Activated T-helper 1 cell treated with anti-CD3 and anti-CD28 coated beads, Interleukin-12 subunit alpha, Interleukin-12 subunit beta, Interleukin-2, Interleukin-4 antibody, amounts not matched to agents 30 ng/mL and 10 ng/mL and 1 ng/mL, durations not matched to agents 14 hours and 24 hours and 36 hours (primary cell): ENCODE measurements around the gene GAP43. TPM values are rescaled to one million over a fixed set of nuclear protein-coding genes. Genes with fewer than 3 reads are reported as not detected.

Experiments used
- DNase-seq: peaks from one replicate; pipeline ENCODE4 v3.0.0; 2021; ENCODE audit warnings: low spot score
- H3K27ac Mint-ChIP-seq: one replicate; pipeline ENCODE4 v1.8.0; 2021; ENCODE audit warnings: mild to moderate bottlenecking, mixed read lengths
- H3K27me3 Mint-ChIP-seq: one replicate; pipeline ENCODE4 v1.8.0; 2022; ENCODE audit warnings: mild to moderate bottlenecking, moderate library complexity, mixed read lengths; ENCODE audit not compliant: insufficient read depth
- H3K36me3 Mint-ChIP-seq: one replicate; pipeline ENCODE4 v1.8.0; 2021; ENCODE audit warnings: low read depth, mixed read lengths
- H3K4me1 Mint-ChIP-seq: one replicate; pipeline ENCODE4 v1.8.0; 2021; ENCODE audit warnings: low read depth, mixed read lengths
- H3K4me3 Mint-ChIP-seq: one replicate; pipeline ENCODE4 v1.8.0; 2021; ENCODE audit warnings: mild to moderate bottlenecking, moderate library complexity, mixed read lengths
- H3K9me3 Mint-ChIP-seq: one replicate; pipeline ENCODE4 v1.8.0; 2021; ENCODE audit warnings: mixed read lengths
- intact Hi-C: fragments of 100-400 bp; cut with micrococcal nuclease; formaldehyde crosslinking; loops from one replicate; pipeline ENCODE4 v1.15.1; 2024
- total RNA-seq: library from RNA; stranded (reverse); gene quantifications from 2 replicates; pipeline ENCODE4 v1.2.3, GENCODE V29; 2022

Gene GAP43
- total RNA-seq, 1 donor from 2014 or later = not detected

- intact Hi-C loops = no loop called here
- Mint-ChIP-seq H3K36me3 (no peaks in the 10 kb centered on the region), H3K4me1 (peaks cover 7% of the 10 kb centered on the region), H3K9me3 (no peaks in the 10 kb centered on the region), H3K4me3 (no peak overlapping the region), H3K27ac (no peak overlapping the region), H3K27me3 (peaks cover 7% of the 10 kb centered on the region)
- DNase-seq = no peak
Measured at GRCh38 chr3:115615001-115615814, 8.1 kb upstream of the GAP43 start.

- no peak overlapping the region for H3K27ac Mint-ChIP-seq
- no peak for DNase-seq
- peaks cover 6% of the 10 kb centered on the region for H3K27me3 Mint-ChIP-seq
- no peak overlapping the region for H3K4me3 Mint-ChIP-seq
- no peaks in the 10 kb centered on the region for H3K9me3 Mint-ChIP-seq
- H3K4me1 Mint-ChIP-seq = peaks cover 7% of the 10 kb centered on the region
- intact Hi-C loops = no loop called here
- no peaks in the 10 kb centered on the region for H3K36me3 Mint-ChIP-seq
Measured at GRCh38 chr3:115616461-115616860, 6.8 kb upstream of the GAP43 start.

DNA sequence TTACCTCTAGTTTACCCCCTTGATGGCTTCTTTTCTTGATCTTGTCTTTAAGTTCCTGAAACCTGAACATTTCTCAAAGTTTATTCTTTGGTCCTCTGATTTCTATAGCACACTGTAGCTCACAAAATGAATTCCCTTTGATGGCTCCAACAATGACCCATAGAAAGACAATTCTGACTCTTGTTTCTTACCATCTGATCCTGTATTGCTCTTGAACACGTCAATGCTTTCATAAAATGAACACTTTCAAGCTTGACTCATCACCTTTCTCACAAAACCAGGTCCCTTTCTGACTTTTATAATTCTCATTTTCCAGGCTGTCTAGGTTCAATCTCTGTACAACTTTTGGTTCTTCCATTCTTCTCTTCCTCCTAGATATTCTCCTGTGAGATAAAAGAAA is 5.7 kb upstream of the GAP43 start:
- Mint-ChIP-seq H3K36me3 (no peaks in the 10 kb centered on the region), H3K9me3 (no peaks in the 10 kb centered on the region), H3K4me1 (peaks cover 7% of the 10 kb centered on the region), H3K4me3 (no peak overlapping the region), H3K27me3 (peaks cover 9% of the 10 kb centered on the region), H3K27ac (no peak overlapping the region)
- intact Hi-C loops = no loop called here
- no peak for DNase-seq

DNA sequence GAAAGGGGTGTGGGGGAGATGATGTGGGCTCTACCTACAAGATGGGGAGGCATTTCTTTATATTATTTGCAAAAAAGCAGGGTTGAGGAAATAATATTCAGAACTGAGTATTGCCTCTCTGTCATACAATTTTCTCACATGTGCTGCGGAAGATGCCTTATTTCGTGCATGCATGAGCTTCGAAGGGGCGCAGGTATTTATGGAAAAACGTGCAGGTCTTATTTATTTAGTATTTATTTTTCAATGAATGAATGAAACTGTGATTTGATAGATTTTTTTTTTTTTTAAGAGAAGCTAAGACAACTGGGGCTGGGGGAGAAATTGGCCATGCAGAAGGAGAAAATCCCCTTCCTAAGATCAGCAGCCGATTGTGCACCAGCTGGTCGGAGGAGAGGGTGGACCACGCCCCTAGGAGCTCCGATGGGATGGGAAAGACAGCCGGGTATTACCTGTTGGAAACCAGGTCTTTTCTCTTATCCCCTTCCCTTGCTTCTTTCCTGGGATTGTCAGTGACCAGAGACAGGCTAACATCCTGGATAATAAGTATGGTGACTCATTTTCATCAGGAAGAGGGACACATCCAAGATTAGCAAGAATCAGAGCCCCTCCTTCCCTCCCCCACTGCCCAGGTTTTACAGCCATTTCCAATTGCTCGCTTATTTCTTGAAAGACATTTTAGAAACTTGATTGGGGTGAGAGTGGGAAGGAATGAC is 875 bp downstream of the GAP43 start:
- no peak for DNase-seq
- no peak overlapping the region for H3K4me3 Mint-ChIP-seq

DNA sequence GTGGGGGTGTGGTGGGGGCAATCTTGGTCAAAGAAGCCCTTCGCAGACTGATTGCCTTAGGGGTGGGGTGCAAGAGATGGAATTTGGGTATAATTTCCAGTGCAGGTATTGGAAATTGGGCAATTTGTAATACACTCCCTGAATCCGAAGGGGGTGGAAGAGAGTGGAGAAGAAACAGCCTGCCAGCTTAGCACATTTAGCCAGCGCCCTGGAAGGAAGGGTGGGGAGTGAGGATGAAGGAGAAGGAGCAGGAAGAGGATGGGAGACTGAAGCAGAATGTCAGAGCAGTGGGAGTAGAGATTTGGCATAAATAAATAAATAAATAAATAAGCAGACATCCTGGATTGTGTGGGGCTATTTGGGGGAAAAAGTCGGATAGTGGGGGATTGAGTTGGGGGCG is 1.6 kb downstream of the GAP43 start:
- Mint-ChIP-seq H3K4me3 (no peak overlapping the region), H3K27me3 (peaks cover 37% of the 10 kb centered on the region), H3K4me1 (peaks cover 11% of the 10 kb centered on the region), H3K36me3 (no peaks in the 10 kb centered on the region), H3K27ac (no peak overlapping the region), H3K9me3 (no peaks in the 10 kb centered on the region)
- no peak for DNase-seq
- intact Hi-C loops = loop anchor here (5.0 kb wide), 1 partner anchor 67 kb away; no protein-coding TSS in a partner anchor

More for the DNA sequence above, 875 bp downstream of the GAP43 start:
- Mint-ChIP-seq H3K27ac (no peak overlapping the region), H3K36me3 (no peaks in the 10 kb centered on the region), H3K27me3 (peaks cover 37% of the 10 kb centered on the region), H3K9me3 (no peaks in the 10 kb centered on the region), H3K4me1 (peaks cover 11% of the 10 kb centered on the region)
- intact Hi-C loops = no loop called here

- intact Hi-C loops = loop anchor here (5.0 kb wide), 1 partner anchor 66 kb away; no protein-coding TSS in a partner anchor
Measured at GRCh38 chr3:115626006-115626409, 2.7 kb downstream of the GAP43 start.

DNA sequence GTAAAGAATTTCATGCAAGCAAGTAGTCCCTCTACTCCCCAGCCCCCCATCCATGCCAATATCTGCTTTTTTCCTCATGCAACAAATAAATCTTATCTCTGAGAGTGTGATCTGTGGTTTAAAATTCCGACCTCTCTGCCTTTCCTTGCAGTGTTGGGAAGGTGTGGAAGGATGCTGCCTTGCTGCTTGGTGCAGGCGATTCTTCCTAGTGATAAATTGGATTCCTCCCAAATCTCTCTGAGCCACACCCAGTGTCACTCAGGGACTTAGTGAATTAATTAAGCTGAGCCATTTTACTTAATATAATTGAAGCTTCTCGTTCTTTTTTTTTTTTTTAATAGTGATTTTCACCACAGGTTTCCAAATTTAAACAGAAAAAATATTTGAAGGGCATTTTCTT is 3.4 kb downstream of the GAP43 start:
- no peaks in the 10 kb centered on the region for H3K36me3 Mint-ChIP-seq
- DNase-seq = no peak
- H3K9me3 Mint-ChIP-seq = no peaks in the 10 kb centered on the region
- intact Hi-C loops = loop anchor here (5.0 kb wide), 1 partner anchor 66 kb away; no protein-coding TSS in a partner anchor
- H3K27ac Mint-ChIP-seq = no peak overlapping the region
- H3K4me3 Mint-ChIP-seq = no peak overlapping the region
- peaks cover 36% of the 10 kb centered on the region for H3K27me3 Mint-ChIP-seq
- H3K4me1 Mint-ChIP-seq = peaks cover 11% of the 10 kb centered on the region

More at GRCh38 chr3:115626006-115626409, 2.7 kb downstream of the GAP43 start:
- Mint-ChIP-seq H3K4me3 (no peak overlapping the region), H3K4me1 (peaks cover 11% of the 10 kb centered on the region), H3K27ac (no peak overlapping the region), H3K36me3 (no peaks in the 10 kb centered on the region), H3K9me3 (no peaks in the 10 kb centered on the region), H3K27me3 (peaks cover 37% of the 10 kb centered on the region)
- no peak for DNase-seq

- DNase-seq = no peak
- no peaks in the 10 kb centered on the region for H3K9me3 Mint-ChIP-seq
- H3K27me3 Mint-ChIP-seq = peaks cover 33% of the 10 kb centered on the region
- intact Hi-C loops = loop anchor here (5.0 kb wide), 1 partner anchor 65 kb away; no protein-coding TSS in a partner anchor
- H3K36me3 Mint-ChIP-seq = no peaks in the 10 kb centered on the region
- peaks cover 11% of the 10 kb centered on the region for H3K4me1 Mint-ChIP-seq
- H3K4me3 Mint-ChIP-seq = no peak overlapping the region
- no peak overlapping the region for H3K27ac Mint-ChIP-seq
Measured at GRCh38 chr3:115627180-115628074, 4.1 kb downstream of the GAP43 start.

- H3K36me3 Mint-ChIP-seq = no peaks in the 10 kb centered on the region
- H3K9me3 Mint-ChIP-seq = no peaks in the 10 kb centered on the region
- DNase-seq = no peak
- H3K27ac Mint-ChIP-seq = no peak overlapping the region
- intact Hi-C loops = loop anchor here (5.0 kb wide), 1 partner anchor 64 kb away; no protein-coding TSS in a partner anchor
- H3K4me3 Mint-ChIP-seq = no peak overlapping the region
- H3K27me3 Mint-ChIP-seq = peaks cover 31% of the 10 kb centered on the region
- H3K4me1 Mint-ChIP-seq = peaks cover 10% of the 10 kb centered on the region
Measured at GRCh38 chr3:115628075-115628412, 4.7 kb downstream of the GAP43 start.

DNA sequence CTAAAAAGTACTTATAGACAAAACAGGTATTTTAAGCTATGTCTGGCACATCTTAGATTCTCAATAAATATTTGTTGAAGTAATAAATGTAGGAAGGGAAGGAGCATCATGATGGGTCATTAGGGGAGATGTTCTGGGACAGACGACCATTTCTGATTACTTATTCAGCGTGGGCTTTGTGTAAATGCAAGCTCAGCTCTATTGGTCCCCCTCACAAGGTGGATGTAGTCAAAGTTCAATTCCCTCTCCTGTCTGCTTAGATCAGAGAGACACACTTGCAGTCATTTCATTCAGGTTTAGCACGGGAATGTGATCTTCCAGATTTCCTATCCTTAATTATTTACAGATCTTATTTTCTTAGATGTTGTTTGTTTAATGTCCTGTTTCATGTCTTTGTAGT is 7.5 kb downstream of the GAP43 start:
- peaks cover 14% of the 10 kb centered on the region for H3K27me3 Mint-ChIP-seq
- H3K36me3 Mint-ChIP-seq = no peaks in the 10 kb centered on the region
- no peak for DNase-seq
- no peaks in the 10 kb centered on the region for H3K4me1 Mint-ChIP-seq
- no peak overlapping the region for H3K4me3 Mint-ChIP-seq
- no peak overlapping the region for H3K27ac Mint-ChIP-seq
- no peaks in the 10 kb centered on the region for H3K9me3 Mint-ChIP-seq
- intact Hi-C loops = no loop called here

- DNase-seq = no peak
- H3K4me3 Mint-ChIP-seq = no peak overlapping the region
- peaks cover 8% of the 10 kb centered on the region for H3K27me3 Mint-ChIP-seq
- no peaks in the 10 kb centered on the region for H3K4me1 Mint-ChIP-seq
- intact Hi-C loops = no loop called here
- H3K27ac Mint-ChIP-seq = no peak overlapping the region
- no peaks in the 10 kb centered on the region for H3K9me3 Mint-ChIP-seq
- no peaks in the 10 kb centered on the region for H3K36me3 Mint-ChIP-seq
Measured at GRCh38 chr3:115632026-115632425, 8.7 kb downstream of the GAP43 start.

DNA sequence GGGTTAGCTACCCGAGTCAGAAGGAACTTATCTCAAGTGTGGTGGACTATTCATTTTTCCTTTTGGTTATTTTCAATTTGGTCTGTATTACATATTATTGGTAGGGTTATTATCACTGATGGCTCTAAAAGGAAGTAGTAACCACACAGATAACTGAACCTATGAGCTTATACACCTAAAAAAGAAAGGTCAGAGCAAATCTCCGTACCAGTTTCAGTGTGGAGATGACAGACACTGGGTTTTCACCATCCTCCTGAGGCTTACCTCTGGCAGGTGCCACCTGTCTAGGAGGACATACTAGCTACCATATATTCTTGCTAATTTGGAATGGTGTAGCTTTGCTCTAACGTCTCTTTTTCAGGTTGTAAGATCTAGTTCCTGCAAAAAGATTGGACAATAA is 10.2 kb downstream of the GAP43 start:
- no peaks in the 10 kb centered on the region for H3K9me3 Mint-ChIP-seq
- intact Hi-C loops = no loop called here
- peaks cover 5% of the 10 kb centered on the region for H3K27me3 Mint-ChIP-seq
- H3K4me3 Mint-ChIP-seq = no peak overlapping the region
- H3K27ac Mint-ChIP-seq = no peak overlapping the region
- H3K4me1 Mint-ChIP-seq = no peaks in the 10 kb centered on the region
- no peaks in the 10 kb centered on the region for H3K36me3 Mint-ChIP-seq
- DNase-seq = no peak
